Left ventricle myocardium inferior (tissue), 1 donor: Measurements from ENCODE around the gene HMCN2. TPM values are rescaled to one million over a fixed set of nuclear protein-coding genes. Genes with fewer than 3 reads are reported as not detected.
A peak's percentile ranks its signal among the peaks of the same experiment; 100 is the strongest.

ENCODE experiments used
- DNase-seq: peaks from one replicate; pipeline ENCODE4 v3.0.0-alpha.2; 2020
- H3K27ac ChIP-seq: fragments of 200-600 bp; replicated peaks from 2 replicates; pipeline ENCODE4 v1.8.0; 2021
- H3K27me3 ChIP-seq: fragments of 200-600 bp; 2 replicates; pipeline ENCODE4 v1.8.0; 2021; ENCODE audit warnings: low read depth
- H3K36me3 ChIP-seq: fragments of 200-600 bp; 2 replicates; pipeline ENCODE4 v1.8.0; 2021
- H3K4me1 ChIP-seq: fragments of 200-600 bp; 2 replicates; pipeline ENCODE4 v1.8.0; 2021
- H3K4me3 ChIP-seq: fragments of 200-600 bp; 2 replicates; pipeline ENCODE4 v1.8.0; 2021; ENCODE audit warnings: mild to moderate bottlenecking, moderate library complexity
- H3K9me3 ChIP-seq: fragments of 200-600 bp; replicated peaks from 2 replicates; pipeline ENCODE4 v1.8.0; 2021
- CTCF ChIP-seq: fragments of 200-600 bp; IDR thresholded peaks from 2 replicates; pipeline ENCODE4 v1.8.0; 2021; ENCODE audit warnings: antibody characterized with exemption, mild to moderate bottlenecking, borderline replicate concordance
- intact Hi-C: fragments of 100-400 bp; cut with micrococcal nuclease; formaldehyde crosslinking; loops from one replicate; pipeline ENCODE4 v1.11.0; 2022
- total RNA-seq: library from RNA; stranded (reverse); fragmentation: NEBNext Ultra II Directional; extraction: Animal tissue kit (Norgen Biotek cat#: 25700); gene quantifications from one replicate; pipeline ENCODE4 v1.2.1, GENCODE V29; 2021
- donor health status: DM: no; HTN: yes; CAD: no; lungs with severe emphysema.

The HMCN2 gene
- total RNA-seq, 1 donor from 2014 or later, result 5.5 TPM

GRCh38 chr9:130341128-130341527 lies 75.6 kb downstream of the HMCN2 start:
- Histone ChIP-seq H3K9me3 (no peaks in the 10 kb centered on the region), H3K4me3 (no peak overlapping the region), H3K27ac (no peak overlapping the region), H3K27me3 (no peaks in the 10 kb centered on the region), H3K4me1 (no peaks in the 10 kb centered on the region), H3K36me3 (no peaks in the 10 kb centered on the region)
- no peak for TF ChIP-seq CTCF
- no peak for DNase-seq
- intact Hi-C loops, result no loop called here

- no peaks in the 10 kb centered on the region for H3K4me1 ChIP-seq
- no peaks in the 10 kb centered on the region for H3K36me3 ChIP-seq
- no peaks in the 10 kb centered on the region for H3K9me3 ChIP-seq
- no peaks in the 10 kb centered on the region for H3K27me3 ChIP-seq
- H3K27ac ChIP-seq, result no peak overlapping the region
- TF ChIP-seq CTCF, result no peak
- no peak for DNase-seq
- H3K4me3 ChIP-seq, result no peak overlapping the region
- intact Hi-C loops, result no loop called here
Observed at GRCh38 chr9:130341839-130342713, 76.5 kb downstream of the HMCN2 start.

- no peaks in the 10 kb centered on the region for H3K9me3 ChIP-seq
- no peaks in the 10 kb centered on the region for H3K4me1 ChIP-seq
- H3K27ac ChIP-seq, result no peak overlapping the region
- H3K4me3 ChIP-seq, result no peak overlapping the region
- H3K27me3 ChIP-seq, result peaks cover 6% of the 10 kb centered on the region
- no peaks in the 10 kb centered on the region for H3K36me3 ChIP-seq
- DNase-seq, result no peak
- TF ChIP-seq CTCF, result no peak
- intact Hi-C loops, result no loop called here
Observed at GRCh38 chr9:130342714-130343085, 77.1 kb downstream of the HMCN2 start.

- H3K27ac ChIP-seq, result no peak overlapping the region
- DNase-seq, result no peak
- no peaks in the 10 kb centered on the region for H3K4me1 ChIP-seq
- intact Hi-C loops, result no loop called here
- peaks cover 7% of the 10 kb centered on the region for H3K27me3 ChIP-seq
- H3K4me3 ChIP-seq, result no peak overlapping the region
- H3K36me3 ChIP-seq, result no peaks in the 10 kb centered on the region
- TF ChIP-seq CTCF, result peak; percentile 80
- no peaks in the 10 kb centered on the region for H3K9me3 ChIP-seq
Observed at GRCh38 chr9:130343445-130343918, 77.9 kb downstream of the HMCN2 start.

GRCh38 chr9:130344366-130344765 lies 78.8 kb downstream of the HMCN2 start:
- Histone ChIP-seq H3K36me3 (no peaks in the 10 kb centered on the region), H3K27me3 (peaks cover 7% of the 10 kb centered on the region), H3K4me3 (no peak overlapping the region), H3K4me1 (no peaks in the 10 kb centered on the region), H3K9me3 (no peaks in the 10 kb centered on the region), H3K27ac (no peak overlapping the region)
- intact Hi-C loops, result no loop called here
- no peak for TF ChIP-seq CTCF
- no peak for DNase-seq
